HTR-8/SVneo (cell line): ENCODE data around the gene ARHGAP23.

Source experiments
- DNase-seq: peaks from one replicate; pipeline ENCODE4 v3.0.0; 2011; ENCODE audit warnings: low spot score, mixed read lengths; ENCODE audit not compliant: insufficient read length
- FAIRE-seq: peaks from 2 replicates; lab custom pipeline; 2011; peaks lifted over from hg19 to GRCh38; lab: Jason Lieb, UNC

ARHGAP23 gene

GRCh38 chr17:38440614-38441397 is 12.5 kb downstream of the ARHGAP23 start:
- FAIRE-seq (no peak), DNase-seq (no peak)

- no peak for DNase-seq
- no peak for FAIRE-seq
These were observed 13.3 kb downstream of the ARHGAP23 start for GRCh38 chr17:38441429-38442061.

DNA sequence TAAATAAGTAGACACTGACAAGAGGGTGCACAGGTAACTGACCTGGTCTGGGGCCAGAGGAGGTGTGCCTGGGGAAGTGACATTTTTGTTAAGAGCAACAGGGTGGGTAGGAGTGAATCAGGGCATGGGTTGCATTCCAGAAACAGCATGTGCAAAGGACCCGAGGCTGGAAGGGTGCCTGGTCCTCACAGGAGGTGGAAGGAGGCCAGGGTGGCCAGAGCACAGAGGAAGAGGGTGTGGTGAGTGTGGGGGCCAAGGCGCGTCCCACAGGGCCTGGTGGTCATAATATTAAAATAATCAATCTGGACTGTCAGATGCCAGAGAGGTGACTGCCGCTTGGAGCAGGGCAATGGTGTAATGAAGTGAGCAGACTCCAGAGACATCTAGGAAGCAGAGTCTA is 14.3 kb downstream of the ARHGAP23 start:
- no peak for FAIRE-seq
- DNase-seq = no peak

GRCh38 chr17:38443356-38444031 is 15.2 kb downstream of the ARHGAP23 start:
- FAIRE-seq (no peak), DNase-seq (no peak)

DNA sequence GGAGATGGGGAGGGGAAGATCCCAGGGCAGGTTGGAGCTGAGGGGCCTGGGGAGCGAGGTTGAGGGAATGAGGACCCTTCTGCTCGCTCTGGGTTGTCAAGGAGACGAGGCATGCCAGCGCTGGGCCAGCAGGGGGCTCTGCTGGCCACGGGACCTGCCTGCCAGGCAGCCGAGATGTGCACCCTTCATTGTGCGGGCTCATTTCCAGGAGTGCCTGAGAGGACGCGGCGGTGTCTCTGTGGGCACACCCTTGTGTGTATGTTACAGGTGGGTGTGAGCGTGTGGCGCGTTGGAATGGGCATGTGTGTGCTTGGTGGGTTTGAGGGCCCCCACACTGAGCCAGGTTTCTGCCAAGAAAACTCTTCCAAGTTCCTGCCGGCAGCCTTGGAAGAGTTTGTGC is 15.9 kb downstream of the ARHGAP23 start:
- FAIRE-seq = no peak
- peak; percentile 87 for DNase-seq

GRCh38 chr17:38447502-38448085 is 19.3 kb downstream of the ARHGAP23 start:
- DNase-seq (no peak), FAIRE-seq (no peak)

GRCh38 chr17:38448208-38448771 is 20.0 kb downstream of the ARHGAP23 start:
- FAIRE-seq = no peak
- DNase-seq = no peak

- no peak for FAIRE-seq
- no peak for DNase-seq
These were observed 21.1 kb downstream of the ARHGAP23 start for GRCh38 chr17:38449364-38449763.

DNA sequence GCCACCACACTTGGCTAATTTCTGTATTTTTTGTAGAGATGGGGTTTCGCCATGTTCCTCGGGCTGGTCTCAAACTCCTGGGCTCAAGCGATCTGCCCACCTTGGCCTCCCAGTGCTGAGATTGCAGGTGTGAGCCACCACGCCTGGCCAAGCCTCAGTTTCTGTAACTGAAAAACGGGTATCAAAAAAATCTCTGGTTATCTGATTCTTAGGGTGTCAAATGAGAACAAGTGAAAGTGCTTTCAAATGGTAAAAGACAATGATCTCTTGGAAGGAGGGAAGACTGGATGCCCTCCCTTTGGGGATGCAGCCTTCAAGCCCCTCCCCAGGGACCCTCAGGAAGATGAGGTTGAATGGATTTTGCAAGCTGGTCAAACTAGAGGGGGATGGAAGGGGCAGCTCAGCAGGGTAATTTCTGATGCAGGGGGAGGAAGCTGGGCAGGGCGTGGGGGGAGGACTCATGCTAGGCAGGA is 22.3 kb downstream of the ARHGAP23 start:
- DNase-seq (no peak), FAIRE-seq (no peak)

- FAIRE-seq (no peak), DNase-seq (peak; percentile 94)
These were observed 23.0 kb downstream of the ARHGAP23 start for GRCh38 chr17:38451030-38451839.

DNA sequence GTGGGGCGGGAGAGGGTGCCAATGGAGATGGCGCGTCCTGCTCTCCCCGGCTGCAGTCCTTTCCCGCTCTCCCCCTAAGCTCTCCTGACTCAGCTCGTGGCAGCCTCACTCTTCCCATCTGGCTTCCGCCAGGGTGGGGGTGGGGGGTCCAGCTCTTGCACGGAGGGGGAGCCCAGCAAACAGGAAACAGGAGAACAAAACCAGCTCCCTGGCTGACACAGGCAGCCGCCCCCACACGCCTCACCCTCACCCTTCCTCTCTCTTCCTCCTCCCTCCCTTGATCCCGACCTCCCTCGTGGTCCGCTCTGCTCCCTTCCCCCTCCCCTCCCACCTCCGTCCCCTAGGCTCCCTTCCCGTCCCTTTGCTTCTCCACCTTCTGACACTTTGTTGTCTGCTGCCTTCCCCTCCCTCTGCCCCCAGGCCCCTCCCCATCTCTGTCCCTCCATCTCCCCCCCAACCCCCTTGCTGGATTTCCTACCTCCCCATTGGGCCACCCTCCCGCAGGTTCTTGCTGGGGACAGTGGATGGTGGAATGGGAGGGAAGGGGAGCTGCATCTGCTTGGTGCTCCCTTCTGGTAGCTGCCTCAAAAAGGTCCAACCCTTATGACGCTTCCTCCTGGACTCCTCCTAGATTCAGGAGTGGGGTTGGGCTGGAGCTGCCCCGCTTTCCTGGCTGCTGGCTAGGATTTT is 23.7 kb downstream of the ARHGAP23 start:
- DNase-seq (peak; percentile 92), FAIRE-seq (no peak)

DNA sequence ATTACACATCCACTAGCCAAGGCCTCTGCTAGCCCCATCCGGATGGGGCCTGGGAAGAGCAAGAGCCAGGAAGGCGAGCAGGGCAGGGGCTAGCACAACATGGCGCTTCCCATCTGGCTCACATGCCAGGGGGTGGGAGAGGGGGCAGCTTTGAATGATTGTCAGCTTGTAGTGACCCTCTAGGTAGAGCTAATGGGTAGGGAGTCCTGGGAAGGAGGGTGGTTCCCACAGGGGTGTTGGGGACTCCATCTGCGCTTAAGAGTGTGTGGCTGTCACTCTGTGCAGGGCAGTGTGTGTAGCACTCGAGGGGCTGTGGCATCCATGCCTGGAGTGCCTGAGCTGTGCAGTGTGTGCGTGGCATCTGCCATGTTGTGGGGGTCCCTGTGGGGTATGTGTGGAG is 24.5 kb downstream of the ARHGAP23 start:
- DNase-seq (no peak), FAIRE-seq (no peak)

DNA sequence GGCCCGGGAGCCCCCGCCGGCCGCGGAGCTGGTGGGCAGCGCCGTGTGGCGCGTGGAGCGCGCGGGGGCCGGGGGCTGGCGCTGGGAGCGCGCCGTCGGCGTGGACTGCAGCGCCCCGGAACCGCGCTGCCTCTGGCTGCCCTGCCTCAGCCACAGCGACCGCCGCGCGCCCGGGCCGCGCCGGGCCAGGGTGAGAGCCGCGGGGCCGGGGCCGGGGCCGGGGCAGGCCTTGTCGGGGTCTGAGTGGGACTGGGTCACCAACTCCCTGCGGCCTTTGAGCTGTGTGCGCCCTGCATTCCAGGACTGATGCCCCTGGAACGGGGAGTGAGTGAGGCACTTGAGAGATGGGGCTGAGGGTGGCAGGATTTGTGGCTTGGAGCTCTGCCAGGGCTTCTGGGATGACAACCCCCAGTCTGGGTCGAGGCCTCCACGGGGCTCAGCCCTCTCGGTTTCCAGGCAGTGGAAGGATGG is 25.7 kb downstream of the ARHGAP23 start:
- no peak for FAIRE-seq
- peak; percentile 59 for DNase-seq

DNA sequence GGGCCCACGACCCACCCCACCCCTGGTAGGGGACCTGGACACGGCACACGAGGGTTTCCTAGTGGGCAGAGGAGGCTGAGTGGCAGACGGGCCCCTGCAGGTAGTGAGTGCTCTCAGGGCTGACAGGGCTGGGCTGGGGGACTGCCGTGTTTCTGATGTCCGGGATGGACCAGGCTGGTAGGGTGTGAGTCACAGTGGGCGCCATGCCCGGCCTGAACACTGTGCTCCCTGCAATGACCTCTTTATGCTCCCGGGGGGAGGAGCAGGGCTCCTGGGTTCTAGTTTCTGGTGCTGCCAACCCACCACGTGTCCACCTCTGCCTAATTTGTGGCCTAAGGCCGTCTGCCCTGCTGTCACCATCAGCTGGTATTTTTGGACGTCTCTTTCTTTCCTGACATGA is 26.3 kb downstream of the ARHGAP23 start:
- peak; percentile 90 for DNase-seq
- no peak for FAIRE-seq

- DNase-seq = no peak
- FAIRE-seq = no peak
These were observed 27.1 kb downstream of the ARHGAP23 start for GRCh38 chr17:38455288-38455915.

DNA sequence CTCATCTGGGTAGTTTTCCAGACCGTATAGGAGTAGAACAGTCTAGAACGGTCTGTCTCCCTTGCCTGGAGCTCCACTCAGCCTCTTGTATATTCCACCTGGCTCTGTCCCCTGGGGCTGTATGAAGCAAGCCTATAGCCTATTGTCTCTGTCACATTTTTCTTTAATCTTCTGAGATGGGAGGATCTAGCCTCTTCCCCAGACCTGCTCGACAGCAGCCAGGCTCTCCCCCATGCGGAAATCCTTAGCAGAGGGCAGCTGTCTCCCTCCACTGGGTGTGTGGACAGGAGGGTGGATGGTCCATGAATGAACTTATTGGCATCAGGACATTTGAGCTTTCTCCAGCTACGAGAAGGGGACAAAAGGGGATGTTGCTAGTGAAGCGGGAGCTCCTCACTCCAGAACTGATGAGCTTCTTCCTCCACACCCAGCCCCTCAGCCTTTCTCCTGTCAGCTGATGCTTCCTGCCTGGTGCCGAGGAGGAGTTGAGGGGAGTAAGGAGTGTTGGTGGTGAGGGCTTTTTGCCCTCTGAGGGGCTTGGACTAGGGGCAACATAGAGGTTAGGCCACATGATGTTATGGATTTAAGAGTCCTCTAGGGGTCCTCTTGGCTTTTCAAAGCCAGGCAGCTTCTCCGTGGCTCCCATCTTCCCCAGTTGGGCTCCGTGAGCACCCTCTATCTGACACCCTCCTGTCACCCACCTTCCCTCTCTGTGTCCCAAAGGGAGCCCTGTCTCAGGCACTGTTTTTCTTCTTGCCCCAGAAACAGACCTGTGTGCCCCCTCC is 28.0 kb downstream of the ARHGAP23 start:
- no peak for FAIRE-seq

DNA sequence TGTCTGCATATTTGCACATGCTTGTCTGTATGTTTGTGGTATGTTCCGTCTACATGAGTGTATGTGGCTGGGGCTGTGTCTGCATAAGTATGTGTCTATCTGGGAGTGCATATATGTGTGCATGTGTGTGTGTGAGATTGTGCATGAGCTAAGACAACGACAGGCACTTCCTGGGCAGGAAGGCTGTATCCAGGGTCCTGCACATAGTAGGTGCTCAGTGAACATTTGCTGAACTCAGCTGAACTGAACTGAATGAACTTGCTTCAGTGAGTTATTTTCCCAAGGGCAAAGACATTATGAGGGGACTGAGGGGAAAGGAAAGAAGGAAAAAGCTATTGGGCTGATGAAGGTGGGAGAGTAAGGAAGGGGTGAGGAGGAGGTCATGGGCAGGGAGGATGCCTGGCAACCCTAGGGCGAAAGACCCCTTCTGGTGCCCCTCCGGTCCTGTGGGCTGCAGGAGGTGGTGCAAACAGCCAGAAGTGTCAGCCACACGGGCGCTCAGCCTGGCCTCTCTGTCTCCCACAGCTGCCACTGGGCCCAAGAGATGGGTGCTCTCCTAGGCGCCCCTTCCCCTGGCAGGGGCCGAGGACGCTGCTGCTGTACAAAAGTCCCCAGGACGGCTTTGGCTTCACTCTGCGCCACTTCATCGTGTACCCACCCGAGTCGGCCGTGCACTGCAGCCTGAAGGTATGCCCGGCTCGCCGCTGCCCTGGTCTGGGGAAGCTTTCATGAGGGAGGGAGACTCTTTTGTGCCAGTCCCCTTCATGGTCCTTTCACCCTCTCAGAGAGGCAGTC is 29.5 kb downstream of the ARHGAP23 start:
- no peak for FAIRE-seq
- DNase-seq = no peak

More for the DNA sequence above, 28.0 kb downstream of the ARHGAP23 start:
- DNase-seq = no peak
